ENCODE results near the gene ICE2. TPM values are rescaled to one million over a fixed set of nuclear protein-coding genes. Genes with fewer than 3 reads are reported as not detected.

Gene ICE2
- total and polyA plus RNA-seq, 3 experiments from 2014 or later = 51.7 to 59.5 (median 57.5) TPM

GRCh38 chr15:60370105-60370868, 108.7 kb downstream of the ICE2 start:
- peaks cover 10% of the 10 kb centered on the region for H3K36me3 ChIP-seq (ENCODE audit: insufficient read depth, low read length)
- H3K27me3 ChIP-seq (ENCODE audit: insufficient read depth, low read length, poor library complexity, severe bottlenecking) = no peaks in the 10 kb centered on the region
- peaks cover 2 to 62% (median 7%) of the 10 kb centered on the region in 3 donors for H3K36me3 Mint-ChIP-seq
- H3K4me1 ChIP-seq (ENCODE audit: insufficient read depth, low read length) = no peaks in the 10 kb centered on the region
- peaks cover 11 to 29% (median 26%) of the 10 kb centered on the region in 3 donors for H3K4me1 Mint-ChIP-seq
- H3K27ac ChIP-seq (ENCODE audit: low read depth, low read length) = no peak overlapping the region
- ChIA-PET POLR2A (no interaction called here), CTCF (interaction anchor here (0.8 kb wide), 1 partner anchor 11 kb away, joined by 3 read pairs; no protein-coding TSS in a partner anchor)
- DNase-seq = no peak
- H3K4me3 Mint-ChIP-seq = no peak overlapping the region
- no peak overlapping the region for H3K4me3 ChIP-seq (ENCODE audit: low read length)
- peak overlapping the region in 6 of 8 donors; percentile 44 to 81 (median 58) for H3K27ac Mint-ChIP-seq
- H3K27me3 Mint-ChIP-seq = no peaks in the 10 kb centered on the region
- H3K9me3 Mint-ChIP-seq = no peaks in the 10 kb centered on the region
- no peaks in the 10 kb centered on the region for H3K9me3 ChIP-seq (ENCODE audit: low read length)

- Histone ChIP-seq H3K4me1 (ENCODE audit: insufficient read depth, low read length) (no peaks in the 10 kb centered on the region), H3K4me3 (ENCODE audit: low read length) (no peak overlapping the region), H3K9me3 (ENCODE audit: low read length) (no peaks in the 10 kb centered on the region), H3K27ac (ENCODE audit: low read depth, low read length) (no peak overlapping the region), H3K27me3 (ENCODE audit: insufficient read depth, low read length, poor library complexity, severe bottlenecking) (no peaks in the 10 kb centered on the region), H3K36me3 (ENCODE audit: insufficient read depth, low read length) (peaks cover 10% of the 10 kb centered on the region)
- no peak overlapping the region for H3K4me3 Mint-ChIP-seq
- DNase-seq = no peak
- no peaks in the 10 kb centered on the region for H3K9me3 Mint-ChIP-seq
- peaks cover 12 to 27% (median 26%) of the 10 kb centered on the region in 3 donors for H3K4me1 Mint-ChIP-seq
- ChIA-PET POLR2A (no interaction called here), CTCF (no interaction called here)
- H3K27me3 Mint-ChIP-seq = no peaks in the 10 kb centered on the region
- H3K27ac Mint-ChIP-seq = peak overlapping the region in 6 of 8 donors; percentile 1 to 68 (median 56)
- peaks cover 3 to 59% (median 7%) of the 10 kb centered on the region in 3 donors for H3K36me3 Mint-ChIP-seq
Observed at GRCh38 chr15:60369696-60370095, 109.2 kb downstream of the ICE2 start.

Other genes with a start within 250 kb of the ICE2 start
- 100 to 1,000 TPM; 212 to 219 TPM for gene ANXA2, start 81.2 kb downstream of the ICE2 start, total RNA-seq
- 471 TPM for gene ANXA2, start 81.2 kb downstream of the ICE2 start, polyA plus RNA-seq